Prostate gland (tissue), 2 donors: ENCODE results near the gene ELAPOR1.

Source experiments
- POLR2A ChIP-seq: fragments of 450-650 bp; IDR thresholded peaks from one replicate; pipeline ENCODE4 v1.6.1; 2016; ENCODE audit warnings: antibody characterized with exemption, mild to moderate bottlenecking
- TF ChIP-seq, protein P1 (sequence below), 4 experiments: fragments of 200-600 bp in 2 of 4; fragments of 450-650 bp in 2 of 4; sonication (generic) in 2 of 4; IDR thresholded peaks; 1 replicate in 3 of 4; 2 replicates in 1 of 4; pipeline ENCODE4 v1.5.1; 2016 to 2019; ENCODE audit warnings: antibody characterized with exemption in 4 of 4, mild to moderate bottlenecking in 2 of 4, moderate library complexity in 2 of 4

DNA sequence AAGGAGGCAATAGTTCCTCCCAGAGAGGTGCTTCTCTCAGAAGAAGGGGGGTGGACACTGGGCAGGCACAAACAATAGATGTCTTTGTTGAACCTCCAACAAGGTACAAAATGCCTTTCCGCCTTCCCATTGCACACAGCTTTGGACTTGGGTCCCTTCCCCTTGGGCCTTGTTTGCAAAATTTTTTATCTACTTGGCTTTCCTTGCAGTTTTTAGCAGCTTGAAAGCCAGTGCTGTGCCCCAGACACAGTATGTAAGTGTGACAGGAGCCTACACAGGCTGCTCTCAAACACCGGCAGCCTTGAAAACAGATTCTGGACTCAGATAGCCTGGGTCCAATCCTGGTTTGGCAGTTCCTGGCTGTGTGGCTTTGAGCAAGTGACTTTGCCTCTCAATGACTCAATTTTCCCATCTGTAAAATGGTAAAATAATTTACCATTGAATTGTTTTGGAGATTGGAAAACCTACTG lies 43.0 kb downstream of the ELAPOR1 start:
- TF ChIP-seq, protein P1, sequence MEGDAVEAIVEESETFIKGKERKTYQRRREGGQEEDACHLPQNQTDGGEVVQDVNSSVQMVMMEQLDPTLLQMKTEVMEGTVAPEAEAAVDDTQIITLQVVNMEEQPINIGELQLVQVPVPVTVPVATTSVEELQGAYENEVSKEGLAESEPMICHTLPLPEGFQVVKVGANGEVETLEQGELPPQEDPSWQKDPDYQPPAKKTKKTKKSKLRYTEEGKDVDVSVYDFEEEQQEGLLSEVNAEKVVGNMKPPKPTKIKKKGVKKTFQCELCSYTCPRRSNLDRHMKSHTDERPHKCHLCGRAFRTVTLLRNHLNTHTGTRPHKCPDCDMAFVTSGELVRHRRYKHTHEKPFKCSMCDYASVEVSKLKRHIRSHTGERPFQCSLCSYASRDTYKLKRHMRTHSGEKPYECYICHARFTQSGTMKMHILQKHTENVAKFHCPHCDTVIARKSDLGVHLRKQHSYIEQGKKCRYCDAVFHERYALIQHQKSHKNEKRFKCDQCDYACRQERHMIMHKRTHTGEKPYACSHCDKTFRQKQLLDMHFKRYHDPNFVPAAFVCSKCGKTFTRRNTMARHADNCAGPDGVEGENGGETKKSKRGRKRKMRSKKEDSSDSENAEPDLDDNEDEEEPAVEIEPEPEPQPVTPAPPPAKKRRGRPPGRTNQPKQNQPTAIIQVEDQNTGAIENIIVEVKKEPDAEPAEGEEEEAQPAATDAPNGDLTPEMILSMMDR (IDR thresholded peaks at IDR 0.05), result no peak
- no peak for TF ChIP-seq POLR2A
